Osteocyte (in vitro differentiated cells): ENCODE results near the gene PNLIPRP2. TPM values are rescaled to one million over a fixed set of nuclear protein-coding genes. Genes with fewer than 3 reads are reported as not detected.

Experiments
- DNase-seq: peaks from one replicate; pipeline ENCODE4 v3.0.0; 2021; ENCODE audit warnings: mixed read lengths; ENCODE audit not compliant: unreplicated experiment; ENCODE audit errors: extremely low spot score
- H3K27ac Mint-ChIP-seq: one replicate; pipeline ENCODE4 v1.8.0; 2021; ENCODE audit warnings: mild to moderate bottlenecking, mixed read lengths; ENCODE audit not compliant: unreplicated experiment
- H3K27me3 Mint-ChIP-seq: one replicate; pipeline ENCODE4 v1.8.0; 2021; ENCODE audit warnings: mixed read lengths; ENCODE audit not compliant: unreplicated experiment
- H3K36me3 Mint-ChIP-seq: one replicate; pipeline ENCODE4 v1.8.0; 2021; ENCODE audit warnings: mixed read lengths; ENCODE audit not compliant: unreplicated experiment
- H3K4me1 Mint-ChIP-seq: one replicate; pipeline ENCODE4 v1.8.0; 2021; ENCODE audit warnings: mixed read lengths; ENCODE audit not compliant: unreplicated experiment
- H3K4me3 Mint-ChIP-seq: one replicate; pipeline ENCODE4 v1.8.0; 2021; ENCODE audit warnings: mild to moderate bottlenecking, moderate library complexity, mixed read lengths; ENCODE audit not compliant: unreplicated experiment
- H3K9me3 Mint-ChIP-seq: one replicate; pipeline ENCODE4 v1.8.0; 2021; ENCODE audit warnings: mixed read lengths; ENCODE audit not compliant: unreplicated experiment
- CTCF ChIP-seq: fragments of 200-600 bp; sonication (generic); IDR thresholded peaks from 2 replicates; pipeline ENCODE4 v1.5.0; 2021; ENCODE audit warnings: antibody characterized with exemption, mild to moderate bottlenecking, moderate library complexity
- total RNA-seq: library from RNA; stranded (reverse); gene quantifications from 2 replicates; pipeline ENCODE4 v1.2.1, GENCODE V29; 2021

The PNLIPRP2 gene
- total RNA-seq, 1 donor from 2014 or later: not detected

- TF ChIP-seq CTCF: peak; percentile 17
- Mint-ChIP-seq H3K36me3 (no peaks in the 10 kb centered on the region), H3K4me1 (no peaks in the 10 kb centered on the region), H3K27me3 (peaks cover 14% of the 10 kb centered on the region), H3K27ac (no peak overlapping the region), H3K4me3 (no peak overlapping the region), H3K9me3 (peaks cover 6% of the 10 kb centered on the region)
- DNase-seq: no peak
These were observed 34.1 kb downstream of the PNLIPRP2 start for GRCh38 chr10:116654816-116655215.

DNA sequence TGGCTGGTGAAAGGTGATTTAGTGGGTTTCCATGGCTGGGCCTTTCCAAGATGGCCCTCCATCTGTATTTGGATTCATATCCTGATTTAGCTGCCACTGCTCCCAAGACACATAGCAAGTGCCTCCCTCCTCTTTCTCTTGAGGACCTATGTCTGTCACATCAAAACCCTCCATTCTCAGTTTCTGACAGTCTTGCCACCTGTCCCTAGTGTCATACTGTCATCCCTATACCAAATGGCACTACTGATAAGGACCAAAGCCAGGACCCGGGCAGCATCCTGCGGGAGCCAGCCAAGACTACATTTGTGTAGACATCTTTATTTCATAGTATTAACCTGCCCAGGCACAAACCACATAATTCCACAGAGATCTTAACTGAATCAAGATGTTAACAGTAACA lies 34.8 kb downstream of the PNLIPRP2 start:
- H3K4me1 Mint-ChIP-seq: no peaks in the 10 kb centered on the region
- H3K36me3 Mint-ChIP-seq: no peaks in the 10 kb centered on the region
- no peak overlapping the region for H3K27ac Mint-ChIP-seq
- no peak for TF ChIP-seq CTCF
- DNase-seq: no peak
- H3K9me3 Mint-ChIP-seq: peaks cover 6% of the 10 kb centered on the region
- no peak overlapping the region for H3K4me3 Mint-ChIP-seq
- peaks cover 14% of the 10 kb centered on the region for H3K27me3 Mint-ChIP-seq

GRCh38 chr10:116656044-116656443 lies 35.3 kb downstream of the PNLIPRP2 start:
- no peak for TF ChIP-seq CTCF
- H3K27me3 Mint-ChIP-seq: peaks cover 12% of the 10 kb centered on the region
- no peak overlapping the region for H3K27ac Mint-ChIP-seq
- H3K9me3 Mint-ChIP-seq: peaks cover 6% of the 10 kb centered on the region
- H3K4me3 Mint-ChIP-seq: no peak overlapping the region
- no peaks in the 10 kb centered on the region for H3K36me3 Mint-ChIP-seq
- DNase-seq: no peak
- no peaks in the 10 kb centered on the region for H3K4me1 Mint-ChIP-seq

DNA sequence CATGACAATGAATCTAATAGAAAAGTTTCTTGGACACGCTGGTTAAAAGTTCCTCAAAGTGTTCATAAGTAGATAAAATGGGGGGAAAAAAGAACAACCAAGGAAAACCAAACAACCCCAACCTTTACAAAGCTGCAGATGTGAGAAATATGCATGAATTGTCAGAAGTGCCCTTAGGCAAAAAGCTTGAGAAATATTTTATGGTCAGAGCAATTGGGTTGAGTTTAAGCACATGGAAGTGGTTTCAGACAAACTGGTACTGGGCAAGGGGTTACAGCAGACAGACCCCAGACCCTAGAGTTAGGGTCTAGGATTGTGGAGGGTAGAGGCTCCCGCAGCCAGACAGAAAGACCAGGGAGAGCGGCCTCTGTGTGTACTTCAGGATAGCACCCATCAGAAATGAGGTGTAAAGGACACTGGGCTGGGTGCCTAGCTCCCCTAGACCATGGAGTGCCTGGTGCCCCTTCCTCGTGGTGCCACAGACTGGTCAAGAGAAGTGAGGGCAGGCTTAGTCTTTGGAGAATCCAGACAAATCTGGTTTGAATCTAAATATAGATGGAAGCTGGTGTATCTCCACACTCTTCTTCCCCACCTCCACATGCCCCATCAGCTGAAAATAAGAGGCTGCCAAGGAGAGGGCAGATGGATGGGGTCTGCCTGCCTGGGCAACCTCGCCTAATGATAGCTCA lies 37.3 kb downstream of the PNLIPRP2 start:
- H3K27ac Mint-ChIP-seq: no peak overlapping the region
- DNase-seq: no peak
- H3K9me3 Mint-ChIP-seq: no peaks in the 10 kb centered on the region
- H3K4me1 Mint-ChIP-seq: no peaks in the 10 kb centered on the region
- no peaks in the 10 kb centered on the region for H3K36me3 Mint-ChIP-seq
- peaks cover 8% of the 10 kb centered on the region for H3K27me3 Mint-ChIP-seq
- TF ChIP-seq CTCF: no peak
- H3K4me3 Mint-ChIP-seq: no peak overlapping the region

GRCh38 chr10:116659049-116659670 lies 38.4 kb downstream of the PNLIPRP2 start:
- no peak overlapping the region for H3K27ac Mint-ChIP-seq

More at GRCh38 chr10:116659049-116659670, 38.4 kb downstream of the PNLIPRP2 start:
- Mint-ChIP-seq H3K36me3 (no peaks in the 10 kb centered on the region), H3K9me3 (no peaks in the 10 kb centered on the region), H3K4me3 (no peak overlapping the region), H3K27me3 (peaks cover 2% of the 10 kb centered on the region), H3K4me1 (no peaks in the 10 kb centered on the region)
- no peak for TF ChIP-seq CTCF
- no peak for DNase-seq
